GM19372 (cell line): Measurements from ENCODE around the gene KIF23.
"Not testable (repeated sequence)": the region's sequence is repeated elsewhere in the genome, so short reads cannot be mapped to it uniquely, and the experiment has no call there.

Source experiments
- ATAC-seq: cut with Tn5 transposase; IDR thresholded peaks from one replicate; pipeline ENCODE4 v1.9.1; 2021; ENCODE audit warnings: mild to moderate bottlenecking, low read depth, moderate library complexity; ENCODE audit not compliant: unreplicated experiment

KIF23 gene

GRCh38 chr15:69424748-69425413 is 10.7 kb downstream of the KIF23 start:
- ATAC-seq = no peak

- ATAC-seq = no peak
Observed at GRCh38 chr15:69433831-69434230, 19.7 kb downstream of the KIF23 start.

DNA sequence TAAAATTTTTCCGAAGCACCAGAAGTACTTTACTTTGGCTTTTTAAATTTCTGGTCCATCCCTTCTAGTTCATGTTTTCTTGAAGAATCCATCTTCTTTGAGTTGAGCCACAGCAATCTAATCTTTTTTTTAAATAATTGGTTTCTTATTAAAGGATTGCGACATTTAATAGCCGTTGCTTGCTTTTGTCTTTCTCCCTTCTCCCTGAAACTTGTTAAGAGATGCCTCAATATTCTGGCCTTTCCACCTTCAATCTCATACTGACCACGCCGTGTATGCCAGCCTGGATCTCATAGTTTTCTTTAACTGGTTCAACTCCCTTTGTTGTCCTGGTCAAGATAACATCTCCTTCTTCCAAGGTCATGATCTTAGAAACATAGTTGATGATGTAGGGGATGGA is 20.1 kb downstream of the KIF23 start:
- no peak for ATAC-seq

DNA sequence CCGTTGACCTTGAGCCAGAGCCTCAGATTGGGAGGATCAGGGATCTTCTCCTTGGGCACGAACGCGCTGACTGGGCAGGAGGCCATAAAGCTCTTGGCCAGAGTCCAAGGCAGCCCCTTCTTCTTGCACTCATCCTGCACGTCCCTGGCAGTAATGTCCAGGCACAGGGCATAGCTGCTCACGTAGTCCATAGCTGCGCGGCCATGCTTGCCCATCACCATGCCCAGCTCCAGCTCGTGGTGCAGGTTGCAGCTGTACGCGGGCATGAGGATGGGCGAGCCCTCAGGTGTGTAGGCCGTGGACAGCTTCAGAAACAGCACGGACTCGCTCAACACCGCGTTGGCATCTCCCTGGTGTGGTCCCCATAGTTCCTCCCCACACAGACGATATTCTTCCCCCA is 20.5 kb downstream of the KIF23 start:
- ATAC-seq = no peak

- ATAC-seq = no peak
Observed at GRCh38 chr15:69435985-69436384, 21.8 kb downstream of the KIF23 start.

DNA sequence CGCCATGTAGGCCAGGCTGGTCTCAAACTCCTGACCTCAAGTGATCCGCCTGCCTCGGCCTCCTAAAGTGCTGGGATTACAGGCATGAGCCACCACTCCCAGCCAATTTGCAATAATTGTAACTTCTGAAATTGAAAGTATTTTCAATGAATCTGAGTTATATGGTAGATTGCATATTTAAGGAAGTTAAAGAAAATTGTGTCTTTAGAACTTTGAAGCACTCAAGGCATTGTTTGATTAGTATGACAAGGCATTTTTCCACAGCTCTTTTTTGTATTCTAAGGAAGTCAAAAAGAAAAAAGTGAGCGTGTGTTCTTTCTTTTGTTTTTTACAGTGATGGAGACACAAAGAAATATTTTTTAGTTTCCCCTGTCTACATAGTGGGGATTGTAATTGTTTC is 22.8 kb downstream of the KIF23 start:
- no peak for ATAC-seq

- no peak for ATAC-seq
Observed at GRCh38 chr15:69439623-69440022, 25.5 kb downstream of the KIF23 start.

- ATAC-seq = no peak
Observed at GRCh38 chr15:69443032-69443611, 29.0 kb downstream of the KIF23 start.

- ATAC-seq = no peak
Observed at GRCh38 chr15:69444686-69445085, 30.5 kb downstream of the KIF23 start.

DNA sequence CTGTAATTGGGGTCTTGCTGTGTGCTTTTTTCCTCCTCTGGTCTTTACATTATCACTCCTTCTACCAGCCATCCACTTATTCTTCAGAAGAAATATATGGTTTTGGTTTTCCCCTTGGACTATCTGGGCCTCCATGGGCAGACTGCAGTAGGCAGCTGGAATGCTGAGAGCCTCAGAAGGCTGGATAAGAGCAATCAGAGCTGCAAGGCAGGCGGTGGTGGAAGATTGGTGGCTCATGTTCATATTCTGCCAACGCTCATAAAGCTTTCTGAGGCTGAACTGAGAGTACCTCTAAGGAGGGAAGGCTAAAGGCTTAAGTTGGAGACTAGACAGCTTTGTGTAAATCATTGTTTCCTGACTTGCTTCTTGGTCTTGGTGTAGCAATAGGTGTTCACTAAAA is 32.8 kb downstream of the KIF23 start:
- no peak for ATAC-seq

- not testable (repeated sequence) for ATAC-seq
Observed at GRCh38 chr15:69450221-69450620, 36.1 kb downstream of the KIF23 start.

GRCh38 chr15:69450968-69451695 is 37.0 kb downstream of the KIF23 start:
- ATAC-seq = no peak

DNA sequence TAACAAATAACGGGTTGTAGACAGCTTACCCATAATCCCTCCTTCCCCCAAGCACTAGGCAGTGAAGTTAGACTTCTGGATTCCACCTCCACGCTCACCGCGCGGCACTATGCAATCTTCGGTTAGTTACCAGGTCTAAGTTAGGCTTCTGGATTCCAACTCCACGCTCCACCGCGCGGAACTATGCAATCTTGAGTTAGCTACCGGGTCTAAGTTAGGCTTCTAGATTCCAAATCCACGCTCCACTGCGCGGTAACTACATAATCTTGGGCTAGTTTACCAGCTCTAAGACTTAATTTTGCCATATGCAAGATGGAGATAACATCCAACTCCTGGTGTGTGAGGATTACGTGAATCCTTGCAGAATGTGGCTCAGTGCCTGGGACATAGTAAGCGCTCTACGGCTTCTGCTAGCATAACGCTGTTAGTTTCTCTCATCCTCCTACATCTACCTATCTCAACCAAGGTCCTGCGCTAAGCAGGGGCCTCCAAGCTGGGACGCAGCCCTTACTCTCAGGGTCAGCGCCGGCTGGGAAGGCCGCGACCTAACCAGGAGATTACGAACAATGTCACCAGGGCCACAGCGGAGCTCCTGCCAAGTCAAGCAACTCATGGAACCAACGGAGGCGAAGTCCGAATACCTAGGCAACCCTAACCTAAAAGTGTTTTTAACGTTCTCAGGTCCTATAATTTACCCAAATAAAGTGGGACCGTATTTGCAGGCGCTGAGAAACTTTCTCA is 38.0 kb downstream of the KIF23 start:
- ATAC-seq = peak; percentile 21

DNA sequence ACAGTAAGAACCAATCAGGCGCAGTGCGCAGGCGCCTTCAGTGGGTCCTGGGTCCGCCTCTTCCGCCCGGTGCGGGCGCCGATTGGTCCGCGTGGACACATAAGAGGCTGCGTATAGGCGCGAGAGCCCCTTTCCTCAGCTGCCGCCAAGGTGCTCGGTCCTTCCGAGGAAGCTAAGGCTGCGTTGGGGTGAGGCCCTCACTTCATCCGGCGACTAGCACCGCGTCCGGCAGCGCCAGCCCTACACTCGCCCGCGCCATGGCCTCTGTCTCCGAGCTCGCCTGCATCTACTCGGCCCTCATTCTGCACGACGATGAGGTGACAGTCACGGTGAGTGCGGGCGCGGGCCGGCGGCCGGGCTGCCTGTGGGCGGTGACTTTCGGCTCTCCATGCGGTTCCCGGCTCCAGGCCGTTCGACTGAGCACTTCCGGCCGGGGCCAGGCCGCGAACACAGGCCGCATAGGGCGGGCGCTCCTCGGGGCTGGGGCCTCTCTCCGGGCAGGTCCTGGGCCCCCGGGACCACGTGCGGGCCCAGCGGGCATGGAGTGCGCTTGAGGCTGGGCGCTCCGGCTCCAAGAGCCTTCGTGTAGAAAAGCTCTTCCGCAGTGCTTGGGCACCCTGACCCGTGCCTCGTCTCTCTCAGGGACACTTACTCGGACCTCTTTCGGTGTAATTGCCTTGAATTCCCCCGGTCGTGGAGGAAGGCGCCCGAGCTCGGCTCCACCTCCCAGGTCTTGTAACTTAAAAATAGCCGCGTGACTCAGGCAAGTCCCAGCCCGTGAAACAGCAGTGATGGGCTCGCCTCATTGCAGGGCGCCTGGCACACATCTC is 38.8 kb downstream of the KIF23 start, which contains the start of gene RPLP1:
RPLP1 (plus strand) TSS at position 127 of the 830 bp plus-strand sequence; CDS start at position 258, 131 bp downstream.
- ATAC-seq = peak; percentile 81

GRCh38 chr15:69454953-69455352 is 40.8 kb downstream of the KIF23 start:
- no peak for ATAC-seq

GRCh38 chr15:69456208-69457166 is 42.3 kb downstream of the KIF23 start:
- no peak for ATAC-seq

- no peak for ATAC-seq
Observed at GRCh38 chr15:69457304-69458280, 43.4 kb downstream of the KIF23 start.

DNA sequence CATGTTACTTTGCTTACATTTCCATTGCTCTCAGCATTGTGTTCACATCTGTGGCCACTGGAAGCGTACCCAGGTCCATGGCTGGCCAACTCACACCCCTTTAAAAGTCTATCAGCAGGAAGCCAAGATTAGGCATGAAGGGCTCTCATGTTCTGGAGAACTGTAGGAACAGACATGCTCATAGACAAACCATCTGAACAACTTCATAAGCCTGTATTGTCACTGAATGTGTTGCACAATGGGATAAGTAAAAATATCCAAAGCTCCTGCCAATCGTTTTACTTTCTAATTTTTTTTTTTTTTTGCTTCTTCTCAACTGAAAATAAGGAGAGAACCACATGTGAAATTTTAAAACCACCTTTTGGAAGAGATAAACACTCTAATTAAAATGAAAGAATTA is 44.9 kb downstream of the KIF23 start:
- no peak for ATAC-seq
